HCT116 (cell line): ENCODE results near the gene SLC13A4. TPM values are rescaled to one million over a fixed set of nuclear protein-coding genes. Genes with fewer than 3 reads are reported as not detected.

Experiments used
- ATAC-seq: fragments of 200-7000 bp; cut with Tn5 transposase; 2 replicates; pipeline ENCODE4 v1.9.1; 2020; ENCODE audit warnings: mild to moderate bottlenecking, moderate library complexity
- BruUV-seq: library from RNA; stranded (reverse); fragments of 400-500 nt; replicated peaks from 2 replicates; lab custom pipeline; 2021; lab: Mats Ljungman, UMichigan
- CTCF ChIA-PET: fragments of 300-600 bp; sonication (Branson Sonifier 250); formaldehyde crosslinking; loops from one replicate; lab custom pipeline; 2021; ENCODE audit warnings: antibody characterized with exemption; lab: Charles Lee
- POLR2A ChIA-PET: fragments of 300-600, 350-600 bp; sonication (Branson Sonifier 250); formaldehyde crosslinking; loops from one replicate; lab custom pipeline; 2021; ENCODE audit warnings: antibody characterized with exemption; lab: Charles Lee
- RAD21 ChIA-PET, 2 experiments: fragments of 300-600 bp; sonication (Branson Sonifier 250); formaldehyde crosslinking; loops; one replicate each; lab custom pipeline; 2023; ENCODE audit warnings: low total read pairs in 2 of 2; ENCODE audit not compliant: uncharacterized antibody in 2 of 2, unreplicated experiment in 2 of 2, low non-redundant PET in 1 of 2; lab: Charles Lee
- DNase-seq: peaks from one replicate; pipeline ENCODE4 v3.0.0-alpha.2; 2010; ENCODE audit warnings: low read depth, low spot score
- H2AFZ ChIP-seq: fragments of 200-600 bp; shearing (Covaris generic), sonication (generic); 2 replicates; pipeline ENCODE4 v1.6.1; 2017; ENCODE audit warnings: low read depth, mixed run types, mixed read lengths, antibody characterized with exemption, low read length; ENCODE audit not compliant: poor library complexity, severe bottlenecking
- H3K27ac ChIP-seq: 2 replicates; pipeline ENCODE4 v1.5.1; 2012; ENCODE audit warnings: low read depth, low read length
- H3K27me3 ChIP-seq: fragments of 200-600 bp; sonication (generic); 2 replicates; pipeline ENCODE4 v1.6.1; 2016; ENCODE audit warnings: mixed run types, low read length, mixed read lengths; ENCODE audit not compliant: insufficient read depth
- H3K36me3 ChIP-seq, 2 experiments: fragments of 200-500 bp in 1 of 2; fragments of 200-600 bp in 1 of 2; sonication (Bioruptor generic) in 1 of 2; sonication (generic) in 1 of 2; 2 replicates each; pipeline versions ENCODE4 v1.5.1 to v1.6.1; 2014 to 2016; ENCODE audit warnings: low read length in 2 of 2, inconsistent platforms in 1 of 2, mixed read lengths in 1 of 2, mixed run types in 1 of 2; ENCODE audit not compliant: insufficient read depth in 2 of 2, control insufficient read depth in 1 of 2
- H3K4me1 ChIP-seq, 2 experiments: fragments of 200-600 bp in 1 of 2; sonication (generic) in 1 of 2; 2 replicates each; pipeline versions ENCODE4 v1.5.1 to v1.6.1; 2012 to 2017; ENCODE audit warnings: low read length in 2 of 2, inconsistent platforms in 1 of 2, mild to moderate bottlenecking in 1 of 2, mixed read lengths in 1 of 2, mixed run types in 1 of 2, moderate library complexity in 1 of 2; ENCODE audit not compliant: insufficient read depth in 2 of 2, control insufficient read depth in 1 of 2
- H3K4me2 ChIP-seq: fragments of 200-600 bp; sonication (generic); 2 replicates; pipeline ENCODE4 v1.6.1; 2017; ENCODE audit warnings: mixed run types, low read length, mixed read lengths
- H3K4me3 ChIP-seq, 2 experiments: fragments of 200-600 bp in 1 of 2; sonication (generic) in 1 of 2; replicated peaks in 1 of 2; 2 replicates each; pipeline ENCODE4 v1.5.1; 2011 to 2016; ENCODE audit warnings: low read length in 2 of 2, control low read depth in 1 of 2, low read depth in 1 of 2, mild to moderate bottlenecking in 1 of 2, mixed read lengths in 1 of 2, mixed run types in 1 of 2
- H3K79me2 ChIP-seq: fragments of 200-600 bp; sonication (generic); 2 replicates; pipeline ENCODE4 v1.6.1; 2017; ENCODE audit warnings: mild to moderate bottlenecking, mixed run types, low read length, moderate library complexity, mixed read lengths; ENCODE audit not compliant: insufficient read depth
- H3K9ac ChIP-seq: fragments of 200-600 bp; sonication (generic); 2 replicates; pipeline ENCODE4 v1.6.1; 2016; ENCODE audit warnings: low read length, mixed read lengths
- H3K9me2 ChIP-seq: fragments of 200-600 bp; sonication (generic), shearing (Covaris generic); 2 replicates; pipeline ENCODE4 v1.6.1; 2017; ENCODE audit warnings: mixed run types, mild to moderate bottlenecking, moderate library complexity; ENCODE audit not compliant: insufficient read depth
- H3K9me3 ChIP-seq, 2 experiments: fragments of 200-500 bp in 1 of 2; fragments of 200-600 bp in 1 of 2; sonication (Bioruptor generic) in 1 of 2; sonication (generic) in 1 of 2; 2 replicates each; pipeline ENCODE4 v1.6.1; 2014 to 2017; ENCODE audit warnings: low read length in 2 of 2, mixed read lengths in 2 of 2, inconsistent platforms in 1 of 2, low read depth in 1 of 2, mild to moderate bottlenecking in 1 of 2, mixed run types in 1 of 2, moderate library complexity in 1 of 2; ENCODE audit not compliant: control insufficient read depth in 1 of 2, insufficient read depth in 1 of 2
- H4K20me1 ChIP-seq: fragments of 200-600 bp; sonication (generic), shearing (Covaris generic); 2 replicates; pipeline ENCODE4 v1.6.1; 2017; ENCODE audit warnings: mixed run types, mild to moderate bottlenecking, moderate library complexity; ENCODE audit not compliant: insufficient read depth
- CBX3 ChIP-seq: IDR thresholded peaks from 2 replicates; pipeline ENCODE4 v1.6.1; 2012; ENCODE audit warnings: low read depth
- EGR1 ChIP-seq: IDR thresholded peaks from 2 replicates; pipeline ENCODE4 v1.6.1; 2012; ENCODE audit warnings: low read depth
- EZH2 ChIP-seq: fragments of 200-600 bp; sonication (generic); IDR thresholded peaks from 2 replicates; pipeline ENCODE4 v1.6.1; 2017; ENCODE audit warnings: antibody characterized with exemption, mixed run types
- EZH2phosphoT487 ChIP-seq: fragments of 200-600 bp; IDR thresholded peaks from 2 replicates; pipeline ENCODE4 v1.6.1; 2018; ENCODE audit warnings: antibody characterized with exemption, borderline replicate concordance
- FOSL1 ChIP-seq: IDR thresholded peaks from 2 replicates; pipeline ENCODE4 v1.6.1; 2012; ENCODE audit warnings: low read depth
- RAD21 ChIP-seq: IDR thresholded peaks from 2 replicates; pipeline ENCODE4 v1.6.1; 2012; ENCODE audit warnings: low read depth, mild to moderate bottlenecking
- SIN3A ChIP-seq: IDR thresholded peaks from 2 replicates; pipeline ENCODE4 v1.6.1; 2012; ENCODE audit warnings: low read depth
- SP1 ChIP-seq: IDR thresholded peaks from 2 replicates; pipeline ENCODE4 v1.6.1; 2012; ENCODE audit warnings: low read depth
- TCF7L2 ChIP-seq: IDR thresholded peaks from 2 replicates; pipeline ENCODE4 v1.7.0; 2011; ENCODE audit warnings: borderline replicate concordance, inconsistent platforms; ENCODE audit not compliant: insufficient read depth, insufficient read length; ENCODE audit errors: extremely low read depth
- ZFX ChIP-seq: fragments of 450-650 bp; IDR thresholded peaks from 2 replicates; pipeline ENCODE4 v1.6.1; 2017
- intact Hi-C: fragments of 100-400 bp; cut with micrococcal nuclease; formaldehyde crosslinking; loops from 2 replicates; pipeline ENCODE4 v1.10.0; 2022
- total RNA-seq: library from RNA; stranded (reverse); gene quantifications from one replicate; pipeline ENCODE4 v1.2.1, GENCODE V29; 2021; ENCODE audit not compliant: unreplicated experiment
- TF ChIP-seq, protein P1 (sequence below): IDR thresholded peaks from 2 replicates; pipeline ENCODE4 v1.6.1; 2011; ENCODE audit warnings: mild to moderate bottlenecking, low read length, moderate library complexity; ENCODE audit not compliant: insufficient replicate concordance; ENCODE audit errors: extremely low read depth
- TF ChIP-seq, protein P2 (sequence below): IDR thresholded peaks from 2 replicates; pipeline ENCODE4 v1.6.1; 2012
- TF ChIP-seq, protein P3 (sequence below): IDR thresholded peaks from 2 replicates; pipeline ENCODE4 v1.6.1; 2012
- TF ChIP-seq, protein P4 (sequence below): IDR thresholded peaks from 2 replicates; pipeline ENCODE4 v1.6.1; 2012; ENCODE audit warnings: low read depth
- TF ChIP-seq, protein P5 (sequence below), 3 experiments: fragments of 200-600 bp in 1 of 3; sonication (generic) in 1 of 3; IDR thresholded peaks in 2 of 3; conservative IDR thresholded peaks in 1 of 3; 2 replicates each; pipeline ENCODE4 v1.5.1; 2012 to 2017; ENCODE audit warnings: low read depth in 2 of 3, low read length in 2 of 3, antibody characterized with exemption in 1 of 3, borderline replicate concordance in 1 of 3, control low read depth in 1 of 3, mild to moderate bottlenecking in 1 of 3, mixed read lengths in 1 of 3, mixed run types in 1 of 3, moderate library complexity in 1 of 3; ENCODE audit not compliant: insufficient read depth in 1 of 3

The SLC13A4 gene
- total RNA-seq, 1 experiment from 2014 or later: 0.30 TPM

DNA sequence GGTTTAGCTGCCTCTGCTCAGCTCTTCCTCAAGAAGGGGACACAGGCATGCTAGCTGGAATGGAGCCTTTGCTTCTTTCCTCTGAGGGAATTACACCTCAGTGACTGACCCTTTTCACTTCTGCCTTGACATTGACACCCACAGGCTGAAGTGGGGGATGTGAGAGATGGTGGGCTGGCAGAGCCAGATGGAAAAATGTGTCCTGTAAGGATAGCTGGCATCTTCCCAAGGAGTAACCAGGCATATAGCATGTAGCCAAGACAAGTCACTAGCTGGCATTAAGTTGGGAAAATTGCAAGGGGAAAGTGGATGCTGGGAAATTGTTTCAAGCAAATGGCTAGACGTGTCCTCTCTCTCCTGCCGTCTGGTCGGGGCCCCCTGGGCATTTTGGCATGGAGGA is 45.8 kb downstream of the SLC13A4 start (continued):
- TF ChIP-seq TCF7L2 (no peak), EZH2phosphoT487 (no peak), EZH2 (no peak), FOSL1 (no peak), CBX3 (no peak)
- TF ChIP-seq, protein P1, sequence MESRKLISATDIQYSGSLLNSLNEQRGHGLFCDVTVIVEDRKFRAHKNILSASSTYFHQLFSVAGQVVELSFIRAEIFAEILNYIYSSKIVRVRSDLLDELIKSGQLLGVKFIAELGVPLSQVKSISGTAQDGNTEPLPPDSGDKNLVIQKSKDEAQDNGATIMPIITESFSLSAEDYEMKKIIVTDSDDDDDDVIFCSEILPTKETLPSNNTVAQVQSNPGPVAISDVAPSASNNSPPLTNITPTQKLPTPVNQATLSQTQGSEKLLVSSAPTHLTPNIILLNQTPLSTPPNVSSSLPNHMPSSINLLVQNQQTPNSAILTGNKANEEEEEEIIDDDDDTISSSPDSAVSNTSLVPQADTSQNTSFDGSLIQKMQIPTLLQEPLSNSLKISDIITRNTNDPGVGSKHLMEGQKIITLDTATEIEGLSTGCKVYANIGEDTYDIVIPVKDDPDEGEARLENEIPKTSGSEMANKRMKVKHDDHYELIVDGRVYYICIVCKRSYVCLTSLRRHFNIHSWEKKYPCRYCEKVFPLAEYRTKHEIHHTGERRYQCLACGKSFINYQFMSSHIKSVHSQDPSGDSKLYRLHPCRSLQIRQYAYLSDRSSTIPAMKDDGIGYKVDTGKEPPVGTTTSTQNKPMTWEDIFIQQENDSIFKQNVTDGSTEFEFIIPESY: no peak
- TF ChIP-seq, protein P2, sequence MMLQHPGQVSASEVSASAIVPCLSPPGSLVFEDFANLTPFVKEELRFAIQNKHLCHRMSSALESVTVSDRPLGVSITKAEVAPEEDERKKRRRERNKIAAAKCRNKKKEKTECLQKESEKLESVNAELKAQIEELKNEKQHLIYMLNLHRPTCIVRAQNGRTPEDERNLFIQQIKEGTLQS: no peak
- TF ChIP-seq, all 23 proteins: peak for 0

DNA sequence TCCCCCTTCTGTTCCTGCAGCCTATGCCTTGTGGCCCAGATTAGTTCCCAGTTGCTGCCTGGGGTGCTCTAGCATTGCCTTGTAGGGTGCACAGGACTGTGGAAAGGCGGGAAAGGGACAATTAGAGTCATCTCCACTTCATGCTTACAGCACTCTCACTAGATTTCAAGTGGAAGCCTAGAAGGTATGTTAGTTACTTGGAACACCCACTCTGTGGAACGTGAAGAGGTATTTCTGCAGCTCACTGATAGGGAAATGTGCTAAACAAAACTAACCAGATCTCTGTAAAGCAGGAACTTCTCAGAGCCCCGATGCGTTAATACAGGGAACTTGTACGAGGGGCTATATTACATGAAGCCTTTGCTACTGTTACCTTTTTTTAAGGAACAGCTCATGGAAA is 46.2 kb downstream of the SLC13A4 start:
- no TSS peak for BruUV-seq
- Histone ChIP-seq H3K27ac (no peak overlapping the region), H3K36me3 (no peaks in the 10 kb centered on the region; a peak in 1 of 4 replicates), H3K9me3 (no peaks in the 10 kb centered on the region), H3K4me3 (no peak overlapping the region), H3K4me2 (no peak overlapping the region), H3K4me1 (no peaks in the 10 kb centered on the region), H3K9ac (no peak overlapping the region), H3K27me3 (no peaks in the 10 kb centered on the region), H3K79me2 (peaks cover 7% of the 10 kb centered on the region; the same call in 1 of the 2 replicates), H4K20me1 (no peaks in the 10 kb centered on the region), H2AFZ (no peak overlapping the region), H3K9me2 (no peaks in the 10 kb centered on the region)
- DNase-seq (no peak), ATAC-seq (no peak)
- intact Hi-C loops: no loop called here
- ChIA-PET CTCF (no interaction called here), RAD21 (no interaction called here), POLR2A (no interaction called here)
- TF ChIP-seq SIN3A (no peak), ZFX (no peak), EZH2phosphoT487 (no peak), RAD21 (no peak), EGR1 (no peak), CBX3 (no peak), EZH2 (no peak), SP1 (no peak)
- TF ChIP-seq, protein P1: no peak
- TF ChIP-seq, protein P3, sequence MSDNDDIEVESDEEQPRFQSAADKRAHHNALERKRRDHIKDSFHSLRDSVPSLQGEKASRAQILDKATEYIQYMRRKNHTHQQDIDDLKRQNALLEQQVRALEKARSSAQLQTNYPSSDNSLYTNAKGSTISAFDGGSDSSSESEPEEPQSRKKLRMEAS: no peak
- TF ChIP-seq, protein P4, sequence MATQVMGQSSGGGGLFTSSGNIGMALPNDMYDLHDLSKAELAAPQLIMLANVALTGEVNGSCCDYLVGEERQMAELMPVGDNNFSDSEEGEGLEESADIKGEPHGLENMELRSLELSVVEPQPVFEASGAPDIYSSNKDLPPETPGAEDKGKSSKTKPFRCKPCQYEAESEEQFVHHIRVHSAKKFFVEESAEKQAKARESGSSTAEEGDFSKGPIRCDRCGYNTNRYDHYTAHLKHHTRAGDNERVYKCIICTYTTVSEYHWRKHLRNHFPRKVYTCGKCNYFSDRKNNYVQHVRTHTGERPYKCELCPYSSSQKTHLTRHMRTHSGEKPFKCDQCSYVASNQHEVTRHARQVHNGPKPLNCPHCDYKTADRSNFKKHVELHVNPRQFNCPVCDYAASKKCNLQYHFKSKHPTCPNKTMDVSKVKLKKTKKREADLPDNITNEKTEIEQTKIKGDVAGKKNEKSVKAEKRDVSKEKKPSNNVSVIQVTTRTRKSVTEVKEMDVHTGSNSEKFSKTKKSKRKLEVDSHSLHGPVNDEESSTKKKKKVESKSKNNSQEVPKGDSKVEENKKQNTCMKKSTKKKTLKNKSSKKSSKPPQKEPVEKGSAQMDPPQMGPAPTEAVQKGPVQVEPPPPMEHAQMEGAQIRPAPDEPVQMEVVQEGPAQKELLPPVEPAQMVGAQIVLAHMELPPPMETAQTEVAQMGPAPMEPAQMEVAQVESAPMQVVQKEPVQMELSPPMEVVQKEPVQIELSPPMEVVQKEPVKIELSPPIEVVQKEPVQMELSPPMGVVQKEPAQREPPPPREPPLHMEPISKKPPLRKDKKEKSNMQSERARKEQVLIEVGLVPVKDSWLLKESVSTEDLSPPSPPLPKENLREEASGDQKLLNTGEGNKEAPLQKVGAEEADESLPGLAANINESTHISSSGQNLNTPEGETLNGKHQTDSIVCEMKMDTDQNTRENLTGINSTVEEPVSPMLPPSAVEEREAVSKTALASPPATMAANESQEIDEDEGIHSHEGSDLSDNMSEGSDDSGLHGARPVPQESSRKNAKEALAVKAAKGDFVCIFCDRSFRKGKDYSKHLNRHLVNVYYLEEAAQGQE: no peak
- TF ChIP-seq, protein P5, sequence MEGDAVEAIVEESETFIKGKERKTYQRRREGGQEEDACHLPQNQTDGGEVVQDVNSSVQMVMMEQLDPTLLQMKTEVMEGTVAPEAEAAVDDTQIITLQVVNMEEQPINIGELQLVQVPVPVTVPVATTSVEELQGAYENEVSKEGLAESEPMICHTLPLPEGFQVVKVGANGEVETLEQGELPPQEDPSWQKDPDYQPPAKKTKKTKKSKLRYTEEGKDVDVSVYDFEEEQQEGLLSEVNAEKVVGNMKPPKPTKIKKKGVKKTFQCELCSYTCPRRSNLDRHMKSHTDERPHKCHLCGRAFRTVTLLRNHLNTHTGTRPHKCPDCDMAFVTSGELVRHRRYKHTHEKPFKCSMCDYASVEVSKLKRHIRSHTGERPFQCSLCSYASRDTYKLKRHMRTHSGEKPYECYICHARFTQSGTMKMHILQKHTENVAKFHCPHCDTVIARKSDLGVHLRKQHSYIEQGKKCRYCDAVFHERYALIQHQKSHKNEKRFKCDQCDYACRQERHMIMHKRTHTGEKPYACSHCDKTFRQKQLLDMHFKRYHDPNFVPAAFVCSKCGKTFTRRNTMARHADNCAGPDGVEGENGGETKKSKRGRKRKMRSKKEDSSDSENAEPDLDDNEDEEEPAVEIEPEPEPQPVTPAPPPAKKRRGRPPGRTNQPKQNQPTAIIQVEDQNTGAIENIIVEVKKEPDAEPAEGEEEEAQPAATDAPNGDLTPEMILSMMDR (IDR thresholded peaks at IDR 0.05 in 2 of 3, conservative IDR thresholded peaks at IDR 0.05 in 1 of 3; ENCODE audit: borderline replicate concordance in 1 of 3, insufficient read depth in 1 of 3, low read depth in 2 of 3, low read length in 2 of 3): no peak
